GM18519 (cell line): ENCODE results near the gene PRKCB.
"Not testable (repeated sequence)": the region's sequence is repeated elsewhere in the genome, so short reads cannot be mapped to it uniquely, and the experiment has no call there.

Experiments
- ATAC-seq: cut with Tn5 transposase; IDR thresholded peaks from one replicate; pipeline ENCODE4 v1.9.1; 2021; ENCODE audit warnings: mild to moderate bottlenecking, moderate library complexity; ENCODE audit not compliant: unreplicated experiment, low FRiP score

Gene PRKCB

GRCh38 chr16:23900480-23901177, 64.8 kb downstream of the PRKCB start:
- no peak for ATAC-seq

DNA sequence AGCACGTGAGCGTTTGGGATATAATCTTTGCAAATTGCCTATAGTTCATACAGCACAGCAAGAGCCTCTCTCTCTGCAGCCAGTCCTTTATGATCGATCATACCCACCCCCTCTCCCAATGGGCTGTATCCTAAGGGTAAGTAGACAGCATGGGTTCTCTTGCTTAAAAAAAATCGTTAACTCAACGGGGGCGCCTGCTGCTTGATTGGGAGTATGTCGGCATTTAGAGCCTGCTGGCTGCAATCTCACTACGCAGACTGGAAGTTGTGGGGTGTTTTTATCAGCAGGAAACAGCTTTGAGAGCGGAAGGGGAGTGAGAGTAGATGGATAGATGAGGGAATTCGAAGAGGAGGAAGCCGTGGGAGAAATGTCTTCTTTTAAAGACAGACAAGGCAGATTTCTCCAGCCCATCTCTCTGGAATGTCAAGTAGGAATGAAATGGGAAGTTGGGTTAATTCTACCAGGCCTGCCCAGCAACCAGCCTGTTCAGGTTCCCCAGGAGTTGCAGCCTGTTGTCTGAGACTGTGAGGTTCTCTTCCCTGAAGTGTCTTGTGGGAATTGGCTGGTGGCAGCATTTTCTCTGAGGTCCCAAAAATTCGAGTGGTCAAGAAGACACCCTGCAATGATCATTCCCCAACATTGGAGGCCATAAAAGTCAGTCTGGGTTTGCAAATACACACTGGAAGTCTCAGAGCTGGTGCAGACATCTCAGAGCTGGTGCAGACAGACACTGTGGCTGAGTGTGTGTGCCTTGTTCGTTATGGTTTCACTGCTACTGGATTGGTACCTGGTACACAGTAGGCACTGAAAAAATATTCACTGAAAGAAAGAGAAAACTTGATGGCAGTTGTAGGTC, 65.6 kb downstream of the PRKCB start:
- no peak for ATAC-seq

DNA sequence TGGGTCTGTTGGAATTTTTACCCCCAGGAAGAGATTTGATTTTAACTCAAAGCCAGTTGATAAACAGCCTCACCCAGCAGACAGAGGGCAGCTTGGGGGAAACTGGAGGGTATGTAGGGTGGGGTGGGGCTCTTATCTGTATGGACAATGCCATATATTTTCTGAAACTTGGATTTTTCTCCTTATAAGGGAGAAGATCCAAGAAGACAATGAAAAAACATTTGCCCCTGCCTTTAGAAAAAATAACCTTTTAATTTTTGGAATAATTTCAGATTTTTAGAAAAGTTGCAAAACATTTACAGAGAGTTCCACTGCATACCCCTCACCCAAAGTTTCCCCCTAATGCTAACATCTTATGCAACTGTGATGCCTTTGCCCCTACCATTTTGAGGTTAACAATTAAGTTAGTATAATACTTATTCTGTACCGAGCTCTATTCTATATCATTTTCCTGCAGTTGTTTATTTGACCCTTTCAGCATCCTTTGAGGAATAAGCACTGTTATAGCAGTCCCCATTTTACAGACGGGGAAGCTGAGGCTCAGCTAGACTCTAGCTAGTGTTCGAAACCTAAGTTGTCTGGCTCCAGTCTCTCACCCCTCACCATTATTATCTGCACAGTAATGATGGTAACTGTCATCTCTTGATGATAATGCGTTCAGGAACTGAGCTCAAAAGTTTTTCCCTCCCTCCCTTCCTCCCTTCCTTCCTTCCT, 66.4 kb downstream of the PRKCB start:
- no peak for ATAC-seq

DNA sequence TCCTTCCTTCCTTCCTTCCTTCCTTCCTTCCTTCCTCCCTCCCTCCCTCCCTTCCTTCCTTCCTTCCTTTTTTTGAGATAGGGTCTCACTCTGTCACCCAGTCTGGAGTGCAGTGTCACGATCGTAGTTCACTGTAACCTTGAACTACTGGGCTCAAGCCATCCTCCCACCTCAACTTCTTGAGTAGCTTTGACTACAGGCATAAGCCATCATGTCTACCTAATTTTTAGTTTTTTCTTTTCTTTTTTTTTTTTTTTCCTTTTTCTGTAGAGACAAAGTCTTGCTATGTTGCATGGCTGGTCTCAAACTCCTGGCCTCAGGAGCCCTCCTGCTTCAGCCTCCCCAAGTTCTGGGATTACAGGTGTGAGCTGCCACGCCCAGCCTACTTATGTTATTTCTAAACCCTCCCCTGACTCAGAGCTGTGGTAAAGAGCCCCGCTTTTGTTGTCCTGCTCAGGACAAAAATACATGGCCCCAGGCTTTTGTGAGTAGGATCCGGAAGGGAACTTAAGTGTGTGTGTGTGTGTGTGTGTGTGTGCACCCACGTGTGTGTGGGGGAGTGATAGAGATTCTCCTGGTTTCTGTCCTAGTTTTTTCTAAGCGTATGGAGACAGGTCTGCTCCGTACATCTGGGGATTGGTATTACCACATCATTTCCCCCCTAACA, 67.1 kb downstream of the PRKCB start:
- ATAC-seq, result no peak

DNA sequence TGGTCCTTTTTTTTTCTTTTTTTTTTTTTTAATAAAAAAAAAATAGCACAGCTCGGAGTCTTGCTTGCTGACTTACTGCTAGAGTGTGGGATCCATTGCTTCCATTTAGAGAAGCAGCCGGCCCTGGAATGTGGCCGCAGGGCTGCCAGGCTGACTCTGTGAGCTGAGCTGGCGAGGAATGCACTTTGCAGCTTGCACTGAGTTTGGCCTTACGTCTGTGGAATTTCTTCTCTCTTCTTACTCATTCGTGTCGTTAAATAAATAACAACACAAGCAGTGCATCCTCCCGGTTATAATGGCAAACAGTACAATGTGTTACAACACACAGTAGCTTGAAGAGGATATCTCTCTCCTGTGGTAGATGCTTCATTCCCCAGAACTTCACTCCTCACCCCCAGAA, 69.2 kb downstream of the PRKCB start:
- ATAC-seq, result no peak

DNA sequence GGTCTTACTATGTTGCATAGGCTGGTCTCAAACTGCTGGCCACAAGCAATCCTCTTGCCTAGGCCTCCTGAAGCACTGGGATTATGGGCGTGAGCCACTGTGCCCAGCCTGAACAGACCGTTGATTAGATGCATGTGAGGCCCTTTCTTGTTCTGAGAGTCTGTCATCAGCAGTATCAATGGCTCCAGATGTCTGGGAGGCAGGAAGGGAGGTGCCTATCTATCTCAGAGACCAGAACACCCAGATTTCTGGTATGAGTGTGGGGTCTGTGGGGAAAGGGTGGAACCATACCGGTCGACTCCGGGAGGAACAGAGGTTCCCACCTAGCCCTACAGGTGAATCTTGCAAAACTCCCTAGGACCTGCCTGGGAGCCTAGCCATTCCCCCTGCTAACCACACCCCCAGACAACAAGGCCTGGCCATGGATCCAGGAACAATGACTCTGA, 71.7 kb downstream of the PRKCB start:
- ATAC-seq, result no peak

DNA sequence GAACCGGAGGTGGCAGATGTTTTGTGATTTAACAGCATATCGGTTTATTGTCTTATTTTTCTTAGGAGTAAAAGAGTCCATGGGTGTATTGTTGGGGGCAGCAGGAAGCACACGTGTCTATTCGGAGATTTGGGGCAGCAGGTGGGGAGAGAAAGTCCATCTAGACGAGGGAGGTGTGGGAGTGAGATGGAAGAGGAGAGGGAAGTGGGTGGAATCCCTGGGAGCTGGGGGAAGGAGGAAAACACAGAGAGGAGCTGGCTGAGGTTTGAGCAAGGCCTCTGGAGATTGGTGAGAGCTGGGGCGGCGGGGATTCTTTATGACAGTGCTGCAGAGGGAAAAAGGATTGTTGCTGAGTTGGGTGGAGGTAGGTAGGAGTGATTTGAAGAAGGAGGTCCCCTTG, 72.1 kb downstream of the PRKCB start:
- ATAC-seq, result no peak

GRCh38 chr16:23908790-23909189, 73.0 kb downstream of the PRKCB start:
- ATAC-seq, result no peak

GRCh38 chr16:23909792-23910418, 74.1 kb downstream of the PRKCB start:
- ATAC-seq, result no peak

DNA sequence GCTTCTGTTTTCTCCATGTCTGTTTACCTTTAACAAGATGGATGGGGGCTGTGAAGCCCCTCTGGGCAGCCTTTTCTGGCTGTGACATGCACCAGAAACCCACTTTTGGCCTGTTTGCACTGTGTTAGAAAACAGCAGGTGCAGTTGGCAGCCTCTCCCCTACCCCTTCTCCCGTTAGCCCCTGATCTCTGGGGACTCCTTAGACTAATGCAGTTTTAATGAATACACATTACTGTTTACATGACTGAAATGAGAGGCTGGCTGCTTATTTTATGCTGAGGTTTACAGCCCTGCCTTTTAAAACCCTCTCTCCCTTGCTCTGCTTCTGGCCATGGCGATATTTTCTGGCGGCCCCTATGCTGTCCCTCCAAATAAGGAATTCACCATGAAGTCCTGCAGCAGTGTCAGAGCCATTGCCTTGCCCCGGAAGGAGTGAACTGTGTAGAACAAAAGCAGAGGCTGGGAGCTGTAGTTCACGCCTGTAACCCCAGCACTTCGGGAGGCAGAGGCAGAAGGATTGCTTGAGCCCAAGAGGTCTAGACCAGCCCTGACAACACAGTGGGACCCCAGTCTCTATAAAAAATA, 79.3 kb downstream of the PRKCB start:
- ATAC-seq, result no peak

DNA sequence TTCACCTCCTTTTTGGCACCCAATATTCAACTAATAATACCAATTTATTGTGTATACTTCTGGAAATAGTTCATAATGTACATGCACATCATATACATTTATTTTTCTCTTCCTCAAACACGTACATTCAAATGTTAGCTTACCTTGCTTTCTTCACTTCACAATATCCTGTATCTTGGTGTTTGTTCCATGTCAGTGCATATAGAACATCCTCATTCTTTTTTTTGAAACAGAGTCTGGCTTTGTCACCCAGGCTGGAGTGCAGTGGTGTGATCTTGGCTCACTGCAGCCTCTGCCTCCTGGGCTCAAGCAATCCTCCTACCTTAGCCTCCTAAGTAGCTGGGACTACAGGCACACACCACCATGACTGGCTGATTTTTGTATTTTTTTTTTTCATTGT, 80.8 kb downstream of the PRKCB start:
- ATAC-seq, result not testable (repeated sequence)

- peak; percentile 54 for ATAC-seq
These were observed 81.8 kb downstream of the PRKCB start for GRCh38 chr16:23917621-23918020.

DNA sequence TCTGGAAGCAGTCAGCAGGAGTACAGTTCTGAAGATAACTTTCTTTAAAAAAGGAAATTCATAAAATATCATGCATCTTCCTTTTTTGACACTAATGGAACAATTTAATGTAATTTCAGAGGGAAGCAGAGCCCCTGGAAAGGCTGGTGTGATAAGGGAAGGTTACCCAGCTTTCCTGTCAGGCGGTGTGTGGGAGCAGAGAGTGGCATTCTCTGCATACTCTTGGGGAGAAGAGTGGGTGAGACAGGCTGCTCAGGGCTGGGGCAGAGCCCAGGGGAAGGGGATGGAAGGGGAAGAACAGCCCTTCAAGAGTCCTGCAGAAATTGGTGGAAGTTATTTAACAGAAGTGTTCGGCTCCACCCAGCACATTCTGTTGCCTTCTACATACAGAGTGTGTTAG, 84.7 kb downstream of the PRKCB start:
- no peak for ATAC-seq

DNA sequence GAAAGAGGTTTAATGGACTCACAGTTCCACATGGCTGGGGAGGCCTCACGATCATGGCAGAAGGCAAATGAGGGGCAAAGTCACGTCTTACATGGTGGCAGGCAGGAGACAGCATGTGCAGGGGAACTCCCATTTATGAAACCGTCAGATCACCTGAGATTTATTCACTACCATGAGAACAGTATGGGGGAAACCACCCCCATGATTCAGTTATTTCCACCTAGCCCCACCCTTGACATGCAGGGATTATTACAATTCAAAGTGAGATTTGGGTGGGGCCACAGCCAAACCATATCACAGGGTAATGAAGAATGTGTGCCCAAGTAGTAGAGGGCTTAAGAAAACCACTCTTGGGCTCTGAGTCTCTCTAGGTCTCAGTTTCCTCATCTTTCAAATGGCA, 85.1 kb downstream of the PRKCB start:
- no peak for ATAC-seq

- ATAC-seq, result no peak
These were observed 86.6 kb downstream of the PRKCB start for GRCh38 chr16:23922406-23922805.

- ATAC-seq, result no peak
These were observed 88.3 kb downstream of the PRKCB start for GRCh38 chr16:23924128-23924527.

- ATAC-seq, result no peak
These were observed 92.0 kb downstream of the PRKCB start for GRCh38 chr16:23927796-23928195.

GRCh38 chr16:23929237-23929636, 93.5 kb downstream of the PRKCB start:
- ATAC-seq, result no peak

DNA sequence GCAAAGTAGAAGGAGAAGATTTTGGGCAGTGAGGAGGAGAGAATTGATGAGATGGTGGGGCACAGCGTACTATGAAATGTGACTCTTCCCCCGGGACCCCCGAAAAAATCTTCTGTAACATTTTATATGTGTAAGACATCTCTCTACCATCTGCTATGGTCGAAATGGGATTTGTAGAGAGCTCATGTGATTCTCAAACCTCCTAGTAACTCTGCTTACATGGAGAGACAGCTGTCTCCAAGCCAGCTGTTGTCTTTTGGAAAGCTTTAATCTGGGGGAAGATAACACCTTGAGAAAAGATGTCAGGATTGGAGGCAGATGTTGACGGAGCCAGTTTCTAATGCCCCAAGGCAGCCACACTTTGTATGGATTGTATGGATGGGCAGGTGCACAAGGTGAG, 94.1 kb downstream of the PRKCB start:
- no peak for ATAC-seq

DNA sequence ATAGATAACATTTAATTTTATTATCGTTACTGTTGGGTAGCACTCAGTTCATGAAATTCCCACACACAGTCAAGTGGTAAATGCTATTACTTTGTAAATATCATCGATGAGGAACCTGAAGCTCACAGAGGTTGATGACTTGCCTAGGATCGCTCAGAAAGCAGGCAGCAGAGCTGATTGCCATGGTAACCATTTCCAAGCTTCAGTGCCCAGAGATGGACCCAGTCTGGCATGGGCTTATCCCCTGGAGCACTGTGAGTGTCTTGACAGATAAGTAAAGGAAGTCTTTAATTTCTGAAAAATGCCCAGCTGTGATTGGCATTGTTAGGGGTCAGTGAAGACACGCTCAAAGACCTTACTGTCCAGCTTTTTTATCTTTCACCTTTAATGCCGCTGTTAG, 95.0 kb downstream of the PRKCB start:
- ATAC-seq, result no peak
